Liver (tissue), 9 donors: ENCODE measurements around the gene MAN1C1. TPM values are rescaled to one million over a fixed set of nuclear protein-coding genes. Genes with fewer than 3 reads are reported as not detected.
A peak's percentile ranks its signal among the peaks of the same experiment; 100 is the strongest.

Experiments
- DNase-seq: peaks from one replicate; pipeline ENCODE4 v3.0.0-alpha.2; 2017; ENCODE audit warnings: low spot score
- H3K27ac ChIP-seq, 2 donors: one replicate each; pipeline ENCODE4 v1.7.0; 2013; ENCODE audit warnings: inconsistent platforms in 2 of 2, low read length in 2 of 2, control low read depth in 1 of 2, low read depth in 1 of 2, mild to moderate bottlenecking in 1 of 2
- H3K27me3 ChIP-seq, 4 donors: one replicate each; pipeline versions ENCODE4 v1.6.1 to v1.7.0; 2013; ENCODE audit warnings: low read length in 3 of 4, inconsistent platforms in 1 of 4, mild to moderate bottlenecking in 1 of 4, moderate library complexity in 1 of 4; ENCODE audit not compliant: control insufficient read depth in 4 of 4, insufficient read depth in 4 of 4
- H3K36me3 ChIP-seq, 4 donors: one replicate each; pipeline versions ENCODE4 v1.6.1 to v1.7.0; 2013; ENCODE audit warnings: low read length in 3 of 4, mild to moderate bottlenecking in 3 of 4, low read depth in 1 of 4, moderate library complexity in 1 of 4; ENCODE audit not compliant: control insufficient read depth in 4 of 4, insufficient read depth in 3 of 4
- H3K4me1 ChIP-seq, 4 donors: one replicate each; pipeline versions ENCODE4 v1.6.1 to v1.7.0; 2013; ENCODE audit warnings: low read length in 3 of 4, mild to moderate bottlenecking in 3 of 4, moderate library complexity in 1 of 4; ENCODE audit not compliant: control insufficient read depth in 4 of 4, insufficient read depth in 4 of 4
- H3K4me3 ChIP-seq, 3 donors: one replicate each; pipeline versions ENCODE4 v1.6.1 to v1.7.0; 2013; ENCODE audit warnings: low read length in 3 of 3, control low read depth in 1 of 3, low read depth in 1 of 3, mild to moderate bottlenecking in 1 of 3
- H3K9ac ChIP-seq, 2 donors: one replicate each; pipeline ENCODE4 v1.7.0; 2013; ENCODE audit warnings: low read length in 2 of 2, mild to moderate bottlenecking in 2 of 2, moderate library complexity in 2 of 2, control low read depth in 1 of 2, low read depth in 1 of 2
- H3K9me3 ChIP-seq, 4 donors: one replicate each; pipeline versions ENCODE4 v1.6.1 to v1.7.0; 2013; ENCODE audit warnings: low read length in 3 of 4; ENCODE audit not compliant: control insufficient read depth in 4 of 4
- ATF3 ChIP-seq: IDR thresholded peaks from 2 replicates; pipeline ENCODE4 v1.6.1; 2016; ENCODE audit warnings: antibody characterized with exemption
- CTCF ChIP-seq: fragments of 150-350 bp; IDR thresholded peaks from 2 replicates; pipeline ENCODE4 v1.5.1; 2017; ENCODE audit warnings: improper control_type of control experiment, low read depth, low read length; ENCODE audit not compliant: missing input control
- FOXA1 ChIP-seq: IDR thresholded peaks from 2 replicates; pipeline ENCODE4 v1.6.1; 2016; ENCODE audit warnings: antibody characterized with exemption
- FOXA2 ChIP-seq: IDR thresholded peaks from 2 replicates; pipeline ENCODE4 v1.6.1; 2016; ENCODE audit warnings: antibody characterized with exemption
- HNF4A ChIP-seq, 2 donors: conservative IDR thresholded peaks; 2 replicates each; pipeline ENCODE4 v1.6.1; 2016; ENCODE audit warnings: antibody characterized with exemption in 2 of 2, mild to moderate bottlenecking in 2 of 2
- HNF4G ChIP-seq: IDR thresholded peaks from 2 replicates; pipeline ENCODE4 v1.6.1; 2016; ENCODE audit warnings: antibody characterized with exemption
- JUND ChIP-seq, 2 donors: IDR thresholded peaks; 2 replicates each; pipeline ENCODE4 v1.6.1; 2016; ENCODE audit warnings: antibody characterized with exemption in 2 of 2
- RAD21 ChIP-seq, 2 donors: IDR thresholded peaks; 2 replicates each; pipeline ENCODE4 v1.6.1; 2016; ENCODE audit warnings: antibody characterized with exemption in 2 of 2, mild to moderate bottlenecking in 2 of 2
- RXRA ChIP-seq, 2 donors: IDR thresholded peaks; 2 replicates each; pipeline ENCODE4 v1.6.1; 2017 to 2018; ENCODE audit warnings: antibody characterized with exemption in 2 of 2, mild to moderate bottlenecking in 1 of 2
- YY1 ChIP-seq: IDR thresholded peaks from 2 replicates; pipeline ENCODE4 v1.6.1; 2016; ENCODE audit warnings: antibody characterized with exemption, mild to moderate bottlenecking
- ZBTB33 ChIP-seq: IDR thresholded peaks from 2 replicates; pipeline ENCODE4 v1.6.1; 2016; ENCODE audit warnings: antibody characterized with exemption
- WGBS: extraction: QIAGEN DNeasy Blood & Tissue Kit; methylation state at CpG from one replicate; pipeline ENCODE4 v1.1.7; 2013; 5-methylcytosine and 5-hydroxymethylcytosine counted together
- polyA plus RNA-seq, 2 donors: library from polyadenylated mRNA; stranded (reverse) in 1 of 2; unstranded in 1 of 2; fragments of 200-250 nt in 1 of 2; fragments of >200 nt in 1 of 2; fragmentation: Nextera tagmentation in 1 of 2; extraction: Ambion mirVana in 1 of 2; gene quantifications; one replicate each; pipeline versions ENCODE4 v1.2.1 to v1.2.3, GENCODE V29; 2013 to 2015
- total RNA-seq, 2 donors: library from RNA; depleted of rRNA; stranded (reverse); fragments of >200 nt; gene quantifications; one replicate each; pipeline ENCODE4 v1.2.3, GENCODE V29; 2014
- donor health status: healthy.
- donor health status: healthy.
- donor health status: healthy.
- donor health status: healthy.
- donor health status: healthy.

The MAN1C1 gene
- total and polyA plus RNA-seq, 4 donors: 6.3 to 16.0 (median 8.1) TPM

- TF ChIP-seq ZBTB33 (no peak), FOXA2 (no peak), ATF3 (no peak), HNF4G (no peak)
Measured at GRCh38 chr1:25640646-25641328, 24.2 kb downstream of the MAN1C1 start (continued).

GRCh38 chr1:25641329-25641725, 24.7 kb downstream of the MAN1C1 start:
- no peaks in the 10 kb centered on the region for H3K36me3 ChIP-seq
- 77% methylated on average over 4 of the region's 4 CpGs for WGBS
- DNase-seq: no peak
- H3K4me3 ChIP-seq: no peak overlapping the region
- TF ChIP-seq JUND (IDR thresholded peaks at IDR 0.05): no peak
- no peak for TF ChIP-seq YY1
- TF ChIP-seq ATF3: no peak
- TF ChIP-seq CTCF: no peak
- H3K9me3 ChIP-seq: no peaks in the 10 kb centered on the region
- no peak overlapping the region for H3K9ac ChIP-seq
- H3K27me3 ChIP-seq: no peaks in the 10 kb centered on the region
- peaks cover 7 to 14% (median 9%) of the 10 kb centered on the region in 4 donors for H3K4me1 ChIP-seq
- peak overlapping the region; percentile 10 to 36 for H3K27ac ChIP-seq

GRCh38 chr1:25641931-25642573, 25.5 kb downstream of the MAN1C1 start:
- Histone ChIP-seq H3K4me3 (no peak overlapping the region), H3K27me3 (no peaks in the 10 kb centered on the region), H3K36me3 (no peaks in the 10 kb centered on the region), H3K4me1 (peaks cover 7 to 14% (median 9%) of the 10 kb centered on the region in 4 donors), H3K9me3 (no peaks in the 10 kb centered on the region), H3K27ac (peak overlapping the region; percentile 1 to 36), H3K9ac (no peak overlapping the region)
- peak in 1 of 2 donors; percentile 14 for TF ChIP-seq HNF4A (conservative IDR thresholded peaks at IDR 0.05)
- peak; percentile 4 for TF ChIP-seq CTCF
- TF ChIP-seq RAD21 (IDR thresholded peaks at IDR 0.05): peak; percentile 14 to 48
- no peak for TF ChIP-seq FOXA1
- peak in 1 of 2 donors; percentile 28 for TF ChIP-seq RXRA (IDR thresholded peaks at IDR 0.05)
- no peak for DNase-seq
- 30% methylated on average over 8 of the region's 8 CpGs for WGBS
